Measurements from ENCODE around the gene HIVEP2.
"Not testable (repeated sequence)": the region's sequence is repeated elsewhere in the genome, so short reads cannot be mapped to it uniquely, and the experiment has no call there.

HIVEP2 gene

GRCh38 chr6:142945049-142945445 lies at the start of gene HIVEP2:
Gene HIVEP2 (minus strand): TSS chr6:142945176. CDS start chr6:142774738, 170,438 bp downstream.
- DNase-seq = peak; percentile 62

DNA sequence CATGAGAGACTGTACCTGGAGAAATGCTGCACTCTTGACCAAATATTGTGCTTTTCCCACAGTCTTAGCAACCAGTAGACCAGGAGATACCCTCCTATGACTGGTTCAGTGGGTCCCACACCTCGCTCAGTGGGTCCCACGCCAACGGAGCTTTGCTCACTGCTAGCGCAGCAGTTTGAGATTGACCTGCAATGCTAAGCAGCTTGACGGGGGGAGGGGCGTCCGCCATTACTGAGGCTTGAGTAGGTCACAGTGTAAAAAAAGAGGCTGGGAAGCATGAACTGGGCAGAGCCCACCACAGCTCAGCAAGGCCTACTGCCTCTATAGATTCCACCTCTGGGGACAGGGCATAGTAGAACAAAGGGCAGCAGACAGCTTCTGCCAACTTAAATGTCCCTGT lies 49.0 kb upstream of the HIVEP2 start:
- no peak for DNase-seq

DNA sequence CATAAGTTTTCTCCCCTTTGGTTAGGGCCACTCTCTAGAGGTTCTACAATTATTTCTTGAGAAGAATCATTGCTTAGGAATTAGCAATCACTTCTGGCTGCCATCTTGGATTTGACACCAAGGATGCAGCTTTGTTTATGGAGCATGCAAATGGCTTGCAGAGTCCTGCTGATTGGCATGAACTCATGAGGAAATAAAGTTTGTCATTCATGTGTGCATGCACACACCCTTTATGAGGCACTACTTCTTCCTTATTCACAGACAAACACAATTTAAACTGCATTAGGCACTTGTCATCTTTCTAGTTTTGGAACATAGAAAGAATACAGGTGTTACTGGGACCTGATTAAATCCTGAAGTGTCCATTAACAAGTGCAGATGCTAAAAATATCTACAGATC lies 42.5 kb upstream of the HIVEP2 start:
- no peak for DNase-seq

- DNase-seq = no peak
Observed at GRCh38 chr6:142985281-142985680, 40.3 kb upstream of the HIVEP2 start.

DNA sequence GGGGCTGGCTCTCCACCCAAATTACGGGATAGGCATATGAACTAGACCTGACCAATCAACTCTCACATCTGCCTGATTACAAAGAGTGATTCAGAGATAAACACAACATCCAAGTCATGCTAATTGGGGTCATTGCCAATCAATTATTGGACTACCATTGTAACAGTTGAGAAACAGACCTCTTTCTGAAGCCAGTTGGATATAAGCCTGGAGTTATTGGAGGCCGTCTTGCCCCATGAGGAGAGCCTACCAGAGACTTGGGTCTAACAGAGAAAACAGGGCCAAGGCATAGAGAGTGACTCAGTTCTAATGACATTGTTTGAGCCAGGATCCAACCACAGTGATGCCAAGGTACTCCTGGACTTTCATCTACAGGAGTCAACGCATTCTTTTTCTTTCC lies 39.4 kb upstream of the HIVEP2 start:
- DNase-seq = no peak

DNA sequence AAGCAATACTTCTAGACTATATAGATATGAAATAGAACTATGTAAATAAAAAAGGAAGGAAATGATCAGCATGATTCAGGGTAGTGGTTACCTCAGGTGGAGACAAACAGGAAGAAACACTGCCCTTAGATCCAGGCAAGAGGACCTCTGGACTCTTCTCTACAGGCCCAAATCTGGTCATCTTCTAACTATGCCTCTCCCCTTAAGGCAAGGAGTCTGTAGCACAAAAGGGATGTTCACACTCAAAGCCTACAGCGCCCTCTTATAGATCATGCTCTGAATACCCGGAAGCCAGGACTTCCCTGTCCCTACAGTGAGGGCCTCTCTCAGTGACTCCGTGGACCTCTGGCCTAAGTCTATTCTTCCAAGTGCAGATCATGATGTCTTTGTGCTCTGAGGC lies 30.4 kb upstream of the HIVEP2 start:
- DNase-seq = no peak

- DNase-seq = not testable (repeated sequence)
Observed at GRCh38 chr6:142970941-142971340, 26.0 kb upstream of the HIVEP2 start.

DNA sequence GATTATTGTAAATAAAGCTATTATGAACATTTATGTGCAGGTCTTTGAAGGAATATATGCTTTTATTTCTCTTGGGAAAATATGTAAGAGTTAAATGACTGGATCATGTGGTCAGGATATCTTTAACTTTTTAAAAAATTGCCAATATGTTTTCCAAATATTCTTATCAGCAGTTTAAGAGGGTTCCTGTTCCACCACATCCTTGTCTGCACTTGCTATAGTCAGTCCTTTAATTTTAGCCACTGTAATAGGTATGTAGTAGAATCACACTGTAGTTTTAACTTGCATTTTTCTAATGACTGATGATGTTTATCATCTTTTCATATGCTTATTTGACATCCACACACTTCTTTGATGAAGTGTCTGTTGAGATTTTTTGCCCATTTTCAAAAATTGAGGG lies 23.6 kb upstream of the HIVEP2 start:
- DNase-seq = no peak

- no peak for DNase-seq
Observed at GRCh38 chr6:142966294-142966693, 21.3 kb upstream of the HIVEP2 start.

DNA sequence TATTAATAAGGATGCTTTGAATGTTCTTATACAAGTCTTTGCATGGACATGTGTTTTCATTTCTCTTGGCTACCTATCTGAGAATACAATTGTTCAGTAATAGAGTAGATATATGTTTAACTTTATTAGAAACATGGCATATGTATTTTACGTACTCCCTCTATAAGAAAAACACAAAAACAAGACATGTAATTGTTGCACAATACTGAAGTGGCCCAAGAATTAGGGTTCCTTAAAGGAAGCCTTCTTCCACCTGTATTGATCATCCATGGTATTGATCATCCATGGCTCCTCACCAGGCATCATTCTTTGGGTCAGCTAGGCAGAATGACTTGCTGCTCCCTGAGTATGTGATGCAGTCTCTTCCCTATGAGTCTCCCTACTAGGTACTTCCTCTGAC lies 20.2 kb upstream of the HIVEP2 start:
- no peak for DNase-seq

DNA sequence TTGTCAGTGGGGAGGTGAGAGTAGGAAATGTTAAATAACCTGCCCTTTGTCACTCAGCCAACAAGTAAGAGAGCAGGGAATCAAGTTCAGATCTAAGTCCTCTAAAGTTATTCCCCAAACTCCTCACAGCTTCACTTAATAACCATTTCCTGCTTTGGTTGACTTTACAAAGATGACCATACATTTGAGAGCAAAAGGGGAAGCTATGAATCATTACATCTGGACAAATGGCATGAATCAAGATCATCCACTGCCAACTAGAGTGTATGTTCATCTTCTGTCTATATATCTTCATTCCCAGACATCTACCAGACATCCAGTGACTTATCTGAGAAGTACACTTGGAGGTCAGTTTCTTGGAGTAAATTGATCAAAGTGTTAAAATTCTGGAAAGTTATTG lies 15.1 kb upstream of the HIVEP2 start:
- no peak for DNase-seq

GRCh38 chr6:142958343-142958742 lies 13.4 kb upstream of the HIVEP2 start:
- DNase-seq = no peak

DNA sequence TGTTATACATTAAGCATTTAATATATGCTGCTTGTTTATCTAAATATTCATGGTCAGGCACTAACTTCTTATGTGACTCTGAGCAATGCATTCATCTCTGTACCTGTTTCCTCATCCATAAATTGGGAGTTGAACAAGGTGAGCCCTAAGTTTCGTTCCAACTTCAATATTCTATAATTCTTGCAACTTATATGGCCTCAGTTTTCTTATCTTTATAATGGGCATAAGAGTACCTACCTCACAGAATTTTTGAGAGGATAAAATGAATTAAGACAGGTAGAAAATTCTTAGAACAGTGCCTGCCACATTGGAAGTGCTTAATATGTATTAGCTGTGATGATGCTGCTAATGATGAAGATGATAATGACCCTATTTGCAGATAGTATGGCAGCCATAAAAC lies 11.8 kb upstream of the HIVEP2 start:
- no peak for DNase-seq

- no peak for DNase-seq
Observed at GRCh38 chr6:142954844-142955243, 9.9 kb upstream of the HIVEP2 start.

GRCh38 chr6:142953373-142954273 lies 8.6 kb upstream of the HIVEP2 start:
- no peak for DNase-seq

DNA sequence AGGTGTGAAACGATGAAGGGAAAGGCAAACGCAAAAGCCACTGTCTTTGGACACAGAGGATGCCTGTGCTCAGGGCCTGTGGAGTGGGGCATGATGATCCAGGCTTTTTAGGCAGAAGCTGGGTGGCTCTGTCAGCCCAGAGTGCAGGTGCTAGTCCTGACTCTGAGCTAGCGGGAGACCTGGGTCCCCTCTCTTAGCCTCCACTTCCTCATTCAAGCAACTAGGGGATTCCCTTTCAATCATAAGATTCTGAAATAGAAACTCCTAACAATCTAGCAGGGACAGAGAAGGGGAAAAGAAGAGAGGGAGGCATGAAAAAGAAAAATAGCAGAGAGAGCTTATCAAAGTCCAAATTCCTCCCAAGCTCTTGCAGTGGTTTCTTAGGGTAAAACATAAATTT lies 7.6 kb upstream of the HIVEP2 start:
- no peak for DNase-seq

DNA sequence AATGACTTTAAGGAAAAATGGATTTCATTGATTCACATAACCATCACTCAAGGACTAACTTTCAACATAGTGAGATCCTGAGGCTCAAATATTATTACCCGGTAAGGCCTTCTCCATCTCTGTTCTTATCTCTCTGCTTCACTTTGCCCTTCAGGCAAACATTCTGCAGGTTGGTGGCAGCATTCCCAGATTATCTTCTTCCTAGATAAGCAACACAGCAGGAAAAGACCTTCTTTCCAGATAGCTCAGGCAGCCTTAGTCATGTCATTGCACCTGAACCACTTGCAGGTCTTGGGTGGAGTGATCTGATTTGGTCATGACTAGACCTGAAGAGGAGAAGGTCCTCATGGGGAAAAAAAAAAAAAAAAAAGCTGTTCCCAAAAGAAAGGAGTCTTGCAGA lies 5.3 kb upstream of the HIVEP2 start:
- DNase-seq = no peak

DNA sequence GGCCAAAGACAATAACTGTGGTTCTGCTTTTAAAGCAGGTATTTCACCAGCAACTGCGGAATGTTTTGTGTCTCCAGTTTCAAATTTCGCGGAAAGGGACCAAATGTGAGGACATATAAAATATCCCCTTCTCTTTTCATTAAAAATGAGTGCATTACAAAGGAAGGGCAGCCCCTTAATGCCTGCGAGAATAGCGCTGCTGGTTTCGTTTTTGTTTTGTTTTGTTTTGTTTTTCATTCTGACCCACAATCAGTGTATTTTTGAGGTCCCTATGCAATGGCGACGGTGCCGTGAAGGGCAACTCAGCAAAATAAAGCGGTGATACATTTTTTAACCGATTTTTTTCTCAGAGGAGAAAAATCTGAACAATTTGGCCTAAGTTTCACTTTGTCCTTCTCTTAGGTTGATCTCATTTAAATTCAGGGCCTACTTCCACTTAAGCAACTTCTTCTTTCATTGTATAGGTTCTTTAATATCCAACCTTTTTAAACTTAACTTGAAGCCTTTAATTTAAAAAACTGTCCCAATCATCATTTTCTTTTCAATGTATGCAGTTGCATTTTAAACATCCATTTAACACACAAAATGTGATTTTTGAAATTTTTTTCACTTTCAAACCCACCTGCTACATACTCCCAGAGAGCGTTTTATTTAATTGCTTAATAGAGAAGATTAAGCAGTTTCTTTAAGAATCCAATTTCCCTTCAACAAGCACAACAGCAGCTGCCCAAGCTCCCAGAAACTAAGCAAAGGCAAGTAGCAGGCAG lies 2.9 kb upstream of the HIVEP2 start:
- DNase-seq = peak; percentile 13

GRCh38 chr6:142946924-142947713 lies 2.1 kb upstream of the HIVEP2 start:
- DNase-seq = peak; percentile 57

DNA sequence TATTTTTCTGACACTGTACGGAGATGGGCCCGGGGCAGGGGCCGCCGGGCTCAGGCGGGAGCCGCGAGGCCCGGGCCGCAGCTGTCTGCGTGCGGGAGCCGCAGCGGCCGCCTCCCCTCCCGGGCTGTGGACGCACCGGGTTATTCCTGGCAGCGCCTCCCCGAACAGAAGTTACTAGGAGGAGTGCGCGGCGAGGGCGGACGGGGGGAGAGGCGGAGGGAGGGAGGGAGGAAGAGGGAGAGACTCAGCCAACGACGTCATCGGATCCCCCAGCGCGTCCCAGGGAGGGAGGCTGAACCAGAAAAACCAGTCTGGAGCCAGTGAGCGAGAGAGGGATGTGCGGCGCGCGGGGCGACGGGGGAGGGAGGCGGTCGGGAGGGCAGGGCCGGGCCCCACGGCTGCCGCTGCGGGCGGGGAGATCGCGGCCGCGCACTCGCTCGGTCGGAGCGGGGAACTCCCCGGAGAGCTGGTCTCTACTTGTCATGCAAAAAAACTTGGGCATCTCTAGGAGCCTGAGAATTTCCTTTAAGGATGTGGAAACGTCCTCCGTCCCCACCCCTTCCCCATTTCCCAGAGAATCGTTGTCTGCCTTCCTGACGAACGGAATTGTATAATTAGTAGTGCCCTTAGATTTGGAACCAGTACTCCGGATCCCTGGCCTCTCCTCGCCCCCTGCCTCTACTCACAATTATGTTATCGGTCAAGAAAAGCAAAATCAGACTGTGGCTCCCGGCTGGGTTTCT lies 1.4 kb upstream of the HIVEP2 start:
- peak; percentile 91 for DNase-seq

- peak; percentile 56 for DNase-seq
Observed at GRCh38 chr6:142945446-142946180, 637 bp upstream of the HIVEP2 start.
